ENCODE data around the gene LTBP1.

DNA sequence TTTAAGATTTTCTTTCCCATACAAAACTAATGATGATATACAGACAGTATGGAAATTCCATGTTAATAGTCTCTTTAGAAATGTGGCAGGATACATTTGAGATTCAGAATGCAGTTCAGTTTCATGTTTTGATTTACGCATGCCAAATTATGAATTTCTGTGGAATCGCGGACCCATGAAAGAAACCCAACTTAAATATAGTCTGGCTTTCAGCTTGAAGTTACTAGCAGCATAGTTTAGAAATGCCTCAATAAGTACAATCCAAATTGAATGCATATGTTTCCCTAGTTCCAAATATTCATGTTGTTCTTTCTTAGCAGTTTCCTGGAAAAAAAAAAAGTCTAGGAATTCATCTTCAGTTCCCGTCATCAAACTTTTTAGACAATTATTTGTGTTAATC, 365.6 kb downstream of the LTBP1 start:
- TF ChIP-seq POLR2A (IDR thresholded peaks at IDR 0.05; ENCODE audit: low read depth, low read length) (no peak), POLR2AphosphoS5 (IDR thresholded peaks at IDR 0.05; ENCODE audit: low read depth, low read length) (no peak), TAF1 (IDR thresholded peaks at IDR 0.05; ENCODE audit: borderline replicate concordance, low read depth, low read length) (no peak)

All from GM12892 (cell line).